Measurements from ENCODE around the gene TRA2B. TPM values are rescaled to one million over a fixed set of nuclear protein-coding genes. Genes with fewer than 3 reads are reported as not detected.

The TRA2B gene
- total RNA-seq, 1 donor from 2014 or later = 228 TPM

- H3K27me3 Mint-ChIP-seq (ENCODE audit: low read depth) = peaks cover 18% of the 10 kb centered on the region
- no peaks in the 10 kb centered on the region for H3K9me3 Mint-ChIP-seq
- H3K27ac Mint-ChIP-seq = no peak overlapping the region
- no peak for DNase-seq (ENCODE audit: low spot score in 2 of 2, unreplicated experiment in 2 of 2)
- H3K4me3 Mint-ChIP-seq = no peak overlapping the region
- H3K4me1 Mint-ChIP-seq = no peaks in the 10 kb centered on the region
- TF ChIP-seq CTCF (IDR thresholded peaks at IDR 0.05; ENCODE audit: unreplicated experiment) = no peak
- H3K36me3 Mint-ChIP-seq = no peaks in the 10 kb centered on the region
Observed at GRCh38 chr3:185950728-185951127, 12.9 kb upstream of the TRA2B start.

- TF ChIP-seq CTCF (IDR thresholded peaks at IDR 0.05; ENCODE audit: unreplicated experiment) = no peak
- H3K4me1 Mint-ChIP-seq = no peaks in the 10 kb centered on the region
- no peaks in the 10 kb centered on the region for H3K9me3 Mint-ChIP-seq
- no peak for DNase-seq (ENCODE audit: low spot score in 2 of 2, unreplicated experiment in 2 of 2)
- no peak overlapping the region for H3K4me3 Mint-ChIP-seq
- H3K27me3 Mint-ChIP-seq (ENCODE audit: low read depth) = peaks cover 14% of the 10 kb centered on the region
- no peaks in the 10 kb centered on the region for H3K36me3 Mint-ChIP-seq
- H3K27ac Mint-ChIP-seq = no peak overlapping the region
Observed at GRCh38 chr3:185949515-185949914, 11.7 kb upstream of the TRA2B start.

- Mint-ChIP-seq H3K9me3 (no peaks in the 10 kb centered on the region), H3K4me3 (no peak overlapping the region), H3K27me3 (ENCODE audit: low read depth) (peaks cover 14% of the 10 kb centered on the region), H3K27ac (no peak overlapping the region), H3K36me3 (no peaks in the 10 kb centered on the region), H3K4me1 (peaks cover 2% of the 10 kb centered on the region)
- DNase-seq (ENCODE audit: low spot score in 2 of 2, unreplicated experiment in 2 of 2) = no peak
- TF ChIP-seq CTCF (IDR thresholded peaks at IDR 0.05; ENCODE audit: unreplicated experiment) = no peak
Observed at GRCh38 chr3:185948292-185948691, 10.5 kb upstream of the TRA2B start.

- H3K27me3 Mint-ChIP-seq (ENCODE audit: low read depth) = peaks cover 2% of the 10 kb centered on the region
- H3K9me3 Mint-ChIP-seq = no peaks in the 10 kb centered on the region
- H3K4me3 Mint-ChIP-seq = no peak overlapping the region
- H3K27ac Mint-ChIP-seq = no peak overlapping the region
- no peaks in the 10 kb centered on the region for H3K36me3 Mint-ChIP-seq
- TF ChIP-seq CTCF (IDR thresholded peaks at IDR 0.05; ENCODE audit: unreplicated experiment) = peak; percentile 43
- H3K4me1 Mint-ChIP-seq = peaks cover 2% of the 10 kb centered on the region
- no peak for DNase-seq (ENCODE audit: low spot score in 2 of 2, unreplicated experiment in 2 of 2)
Observed at GRCh38 chr3:185943760-185944106, 5.9 kb upstream of the TRA2B start.

GRCh38 chr3:185942907-185943759, 5.3 kb upstream of the TRA2B start:
- peaks cover 2% of the 10 kb centered on the region for H3K27me3 Mint-ChIP-seq (ENCODE audit: low read depth)
- no peak overlapping the region for H3K27ac Mint-ChIP-seq
- TF ChIP-seq CTCF (IDR thresholded peaks at IDR 0.05; ENCODE audit: unreplicated experiment) = peak; percentile 95
- H3K9me3 Mint-ChIP-seq = peaks cover 3% of the 10 kb centered on the region
- peak; percentile 46 to 81 for DNase-seq (ENCODE audit: low spot score in 2 of 2, unreplicated experiment in 2 of 2)
- H3K36me3 Mint-ChIP-seq = peaks cover 2% of the 10 kb centered on the region
- peaks cover 2% of the 10 kb centered on the region for H3K4me1 Mint-ChIP-seq
- no peak overlapping the region for H3K4me3 Mint-ChIP-seq
